H1 (cell line): ENCODE results near the gene ZNF764.

ENCODE experiments used
- BCL11A ChIP-seq, 2 experiments: IDR thresholded peaks; one replicate each; pipeline ENCODE4 v1.6.1; 2011; ENCODE audit warnings: low read depth in 2 of 2, low read length in 2 of 2, mild to moderate bottlenecking in 2 of 2
- CEBPB ChIP-seq: IDR thresholded peaks from 2 replicates; pipeline ENCODE4 v1.6.1; 2012; ENCODE audit warnings: low read depth, low read length
- CHD2 ChIP-seq: IDR thresholded peaks from 2 replicates; pipeline ENCODE4 v1.6.1; 2012; ENCODE audit warnings: low read length, improper control_type of control experiment
- CTCF ChIP-seq, 3 experiments: IDR thresholded peaks; 1 replicate in 2 of 3; 2 replicates in 1 of 3; pipeline versions ENCODE4 v1.5.1 to v1.6.1; 2011; ENCODE audit warnings: low read length in 3 of 3, mild to moderate bottlenecking in 3 of 3, inconsistent platforms in 2 of 3, low read depth in 1 of 3, moderate library complexity in 1 of 3; ENCODE audit not compliant: insufficient read depth in 1 of 3; ENCODE audit errors: control extremely low read depth in 1 of 3
- EP300 ChIP-seq, 2 experiments: IDR thresholded peaks; 1 replicate in 1 of 2; 2 replicates in 1 of 2; pipeline ENCODE4 v1.6.1; 2011 to 2012; ENCODE audit warnings: low read depth in 2 of 2, low read length in 2 of 2, mild to moderate bottlenecking in 2 of 2, borderline replicate concordance in 1 of 2, inconsistent platforms in 1 of 2, moderate library complexity in 1 of 2
- EZH2 ChIP-seq: fragments of 200-600 bp; sonication (generic); IDR thresholded peaks from 2 replicates; pipeline ENCODE4 v1.7.1; 2012; ENCODE audit warnings: low read depth, mild to moderate bottlenecking, moderate library complexity, low read length, inconsistent platforms; ENCODE audit not compliant: severe bottlenecking
- GABPA ChIP-seq: IDR thresholded peaks from 2 replicates; pipeline ENCODE4 v1.6.1; 2011; ENCODE audit warnings: mild to moderate bottlenecking, low read length, moderate library complexity, borderline replicate concordance; ENCODE audit not compliant: insufficient read depth
- KDM1A ChIP-seq: fragments of 200-600, 300-600 bp; sonication (generic); IDR thresholded peaks from 2 replicates; pipeline ENCODE4 v1.7.1; 2016; ENCODE audit warnings: mild to moderate bottlenecking, low read length, borderline replicate concordance
- MAX ChIP-seq: IDR thresholded peaks from 2 replicates; pipeline ENCODE4 v1.6.1; 2012; ENCODE audit warnings: inconsistent platforms
- POLR2A ChIP-seq, 2 experiments: IDR thresholded peaks; 1 replicate in 1 of 2; 2 replicates in 1 of 2; pipeline ENCODE4 v1.6.1; 2011; ENCODE audit warnings: low read depth in 2 of 2, low read length in 2 of 2, mild to moderate bottlenecking in 2 of 2; ENCODE audit errors: control extremely low read depth in 1 of 2
- RAD21 ChIP-seq, 2 experiments: IDR thresholded peaks in 1 of 2; conservative IDR thresholded peaks in 1 of 2; 2 replicates each; pipeline ENCODE4 v1.6.1; 2011; ENCODE audit warnings: low read depth in 2 of 2, low read length in 2 of 2, improper control_type of control experiment in 1 of 2, inconsistent platforms in 1 of 2, mild to moderate bottlenecking in 1 of 2, moderate library complexity in 1 of 2
- SRF ChIP-seq: IDR thresholded peaks from 2 replicates; pipeline ENCODE4 v1.6.1; 2011; ENCODE audit warnings: mild to moderate bottlenecking, low read depth, low read length, moderate library complexity

- TF ChIP-seq CTCF (IDR thresholded peaks at IDR 0.05; ENCODE audit: control extremely low read depth in 1 of 3, insufficient read depth in 1 of 3, low read depth in 1 of 3, low read length in 3 of 3) (no peak), POLR2A (IDR thresholded peaks at IDR 0.05; ENCODE audit: control extremely low read depth in 1 of 2, low read depth in 2 of 2, low read length in 2 of 2) (no peak), GABPA (no peak), EP300 (IDR thresholded peaks at IDR 0.05; ENCODE audit: borderline replicate concordance in 1 of 2, low read depth in 2 of 2, low read length in 2 of 2) (no peak), MAX (no peak), CEBPB (no peak), KDM1A (no peak), CHD2 (no peak), EZH2 (no peak), BCL11A (IDR thresholded peaks at IDR 0.05; ENCODE audit: low read depth in 2 of 2, low read length in 2 of 2) (no peak), SRF (no peak), RAD21 (IDR thresholded peaks at IDR 0.05 in 1 of 2, conservative IDR thresholded peaks at IDR 0.05 in 1 of 2; ENCODE audit: low read depth in 2 of 2, low read length in 2 of 2) (no peak)
These were observed 49.0 kb downstream of the ZNF764 start for GRCh38 chr16:30509081-30509765.
